HG03196 (cell line): Measurements from ENCODE around the gene ACTL8.
"Not testable (repeated sequence)": the region's sequence is repeated elsewhere in the genome, so short reads cannot be mapped to it uniquely, and the experiment has no call there.

ENCODE experiments used
- ATAC-seq: cut with Tn5 transposase; IDR thresholded peaks from one replicate; pipeline ENCODE4 v1.9.1; 2021; ENCODE audit not compliant: unreplicated experiment

The ACTL8 gene

DNA sequence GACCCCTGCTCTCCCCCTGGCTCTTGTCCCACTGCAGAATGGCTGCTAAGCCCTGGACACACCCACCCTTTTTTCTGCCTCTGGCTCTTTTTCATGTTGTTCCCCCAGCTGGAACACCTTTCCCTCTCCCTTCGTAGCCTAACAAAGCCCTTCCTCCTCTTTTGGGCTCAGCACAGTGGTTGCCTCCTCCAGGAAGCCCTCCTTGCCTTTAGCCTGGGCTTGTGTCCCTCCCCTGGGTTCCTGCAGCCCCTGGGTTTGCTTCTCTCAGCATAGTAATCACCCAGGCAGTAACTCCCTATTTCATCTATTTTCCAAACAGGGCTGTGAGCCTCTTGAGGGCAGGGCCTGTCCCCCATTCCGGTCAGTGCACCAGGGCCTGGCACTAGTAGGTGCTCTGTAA, 19.8 kb upstream of the ACTL8 start:
- ATAC-seq, result no peak

DNA sequence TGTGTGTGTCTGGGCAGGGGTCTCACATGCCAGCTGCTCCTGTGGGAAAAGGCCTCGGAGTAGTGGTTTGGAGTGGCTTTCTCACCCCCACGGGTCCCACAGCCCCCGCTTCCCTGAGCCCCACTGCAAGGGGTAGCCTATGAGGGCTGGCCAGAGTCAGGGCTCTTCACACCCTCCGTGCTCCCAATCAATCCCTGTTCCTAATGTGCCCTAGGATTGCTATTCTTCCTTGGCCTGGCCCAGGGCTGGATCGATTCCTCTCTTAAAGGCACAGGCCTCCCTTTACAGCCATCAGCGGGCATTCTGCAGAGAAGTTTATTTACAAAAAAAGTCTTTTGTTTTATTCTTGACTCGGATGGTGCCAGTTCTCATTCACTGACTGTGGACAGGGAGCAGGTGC, 19.3 kb upstream of the ACTL8 start:
- ATAC-seq, result no peak

DNA sequence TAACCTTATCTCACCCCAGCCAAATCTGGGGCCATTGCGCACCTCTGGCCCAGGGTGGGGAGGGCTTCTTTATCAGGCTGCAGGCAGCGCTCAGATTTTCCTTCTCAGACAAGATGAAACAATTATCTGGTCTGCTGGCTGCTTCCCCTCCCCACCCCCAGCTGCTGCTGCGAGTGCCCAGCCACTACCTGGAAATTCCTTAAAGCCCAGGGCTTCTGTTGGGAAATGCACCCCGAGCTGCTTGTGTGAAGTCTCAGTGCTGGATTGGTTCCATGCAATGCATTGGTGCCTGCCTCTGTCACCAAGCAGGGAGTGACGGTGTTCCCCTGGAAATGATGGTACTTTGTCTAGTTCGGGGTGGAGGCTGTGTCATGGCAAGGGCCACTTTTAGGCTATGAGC, 18.5 kb upstream of the ACTL8 start:
- ATAC-seq, result no peak

DNA sequence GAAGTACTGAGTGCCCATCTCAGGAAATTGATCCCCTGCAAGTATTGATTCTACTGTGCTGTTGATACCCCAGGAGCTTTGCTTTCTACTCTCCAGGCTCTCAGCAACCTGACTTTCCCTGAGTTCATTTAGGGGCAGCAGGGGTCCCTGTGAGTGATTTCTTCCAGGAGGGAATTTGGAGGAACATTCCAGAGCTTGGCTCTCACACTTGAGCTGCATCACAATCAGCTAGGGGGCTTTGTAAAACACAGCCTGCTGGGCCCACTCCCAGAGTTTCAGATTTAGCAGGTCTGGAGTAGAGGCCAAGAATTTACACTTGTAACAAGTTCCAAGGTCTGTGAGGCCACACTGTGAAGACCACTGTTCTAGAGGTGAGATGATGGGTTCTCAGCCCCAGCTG, 16.1 kb upstream of the ACTL8 start:
- no peak for ATAC-seq

DNA sequence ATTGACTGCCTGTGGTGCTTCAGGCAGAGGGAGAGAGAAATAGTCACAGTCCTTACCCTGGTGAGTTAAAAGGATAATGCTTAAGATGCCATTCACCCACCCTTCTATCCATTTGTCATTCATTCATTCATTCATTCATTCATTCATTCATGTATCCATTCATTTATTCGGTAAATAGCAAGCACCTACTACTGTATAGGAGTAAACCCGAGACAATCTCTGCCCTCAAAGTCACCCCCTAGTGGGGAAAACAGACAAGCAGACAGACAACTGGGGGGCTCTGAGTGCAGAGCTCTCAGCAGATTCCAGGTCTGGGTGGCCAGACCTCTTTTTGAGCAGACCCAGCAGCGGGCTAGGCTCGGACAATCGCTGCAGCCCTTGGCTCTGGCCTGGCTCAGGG, 14.1 kb upstream of the ACTL8 start:
- ATAC-seq, result no peak

DNA sequence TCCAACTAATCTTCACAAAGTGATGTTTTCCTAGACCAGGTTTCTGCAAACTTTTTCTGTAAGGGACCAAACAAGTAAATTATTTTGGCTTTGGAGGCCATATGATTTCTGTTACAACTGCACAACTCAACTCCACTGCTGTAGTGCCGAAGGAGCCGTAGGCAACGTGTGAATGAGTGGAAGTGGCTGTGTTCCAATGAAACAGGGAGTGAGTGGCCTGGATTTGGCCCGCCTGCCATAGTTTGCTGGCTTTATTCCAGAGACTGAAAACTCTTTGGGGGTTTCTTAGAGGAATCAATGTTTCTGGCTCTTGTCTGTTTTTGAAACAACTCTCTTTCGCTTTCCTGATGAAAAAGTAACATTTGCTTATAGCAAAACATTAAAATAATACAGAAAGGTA, 12.6 kb upstream of the ACTL8 start:
- ATAC-seq, result no peak

DNA sequence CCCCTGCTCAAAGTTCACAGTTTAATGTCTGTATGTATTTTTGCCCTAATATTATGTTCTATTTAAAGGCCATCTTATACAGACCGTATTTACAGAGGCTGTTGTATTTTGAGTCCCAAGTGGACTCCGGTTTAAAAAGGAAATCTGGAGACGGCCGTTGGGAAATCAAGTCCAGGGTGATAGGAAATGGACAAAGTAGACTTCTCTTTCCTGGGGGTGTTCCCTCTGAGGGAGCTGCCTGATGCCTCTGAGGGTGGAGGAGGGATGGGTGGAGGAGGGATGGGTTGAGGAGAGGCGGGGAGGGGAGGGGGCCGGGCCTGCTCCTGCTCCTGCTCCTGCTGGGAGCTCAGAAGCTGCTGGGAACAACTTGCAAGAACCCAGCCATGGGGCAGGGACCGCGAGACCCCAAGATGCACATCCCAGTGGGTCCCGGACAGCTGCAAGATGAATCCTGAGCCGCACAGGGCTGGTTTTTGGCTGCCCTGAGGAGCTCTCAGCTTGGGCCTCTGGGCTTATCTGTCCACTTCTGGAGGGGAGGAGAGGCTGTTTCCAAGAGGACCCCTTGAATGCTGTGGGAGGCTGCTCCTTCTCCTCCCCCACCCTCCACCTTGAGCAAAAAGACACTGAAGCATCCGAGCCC, 12.0 kb upstream of the ACTL8 start:
- no peak for ATAC-seq

DNA sequence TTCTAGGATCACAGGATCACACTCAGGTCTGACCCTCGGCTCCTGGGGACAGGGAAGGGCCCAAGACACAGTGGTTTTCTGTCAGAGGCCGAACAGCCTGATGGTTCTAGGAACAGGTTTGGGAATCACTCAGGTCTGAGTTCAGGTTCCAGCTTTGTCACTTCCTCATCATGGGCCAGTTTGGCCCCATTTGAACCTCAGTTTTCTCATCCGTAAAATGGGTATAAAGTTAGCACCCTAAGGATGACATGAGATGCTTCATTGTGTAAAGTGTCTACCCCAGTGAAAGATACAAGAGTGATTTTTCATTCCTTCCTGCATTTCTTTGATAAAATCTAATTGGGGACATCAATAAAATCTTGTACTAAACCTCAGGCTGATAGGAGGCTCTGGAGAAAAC, 11.2 kb upstream of the ACTL8 start:
- ATAC-seq, result no peak

DNA sequence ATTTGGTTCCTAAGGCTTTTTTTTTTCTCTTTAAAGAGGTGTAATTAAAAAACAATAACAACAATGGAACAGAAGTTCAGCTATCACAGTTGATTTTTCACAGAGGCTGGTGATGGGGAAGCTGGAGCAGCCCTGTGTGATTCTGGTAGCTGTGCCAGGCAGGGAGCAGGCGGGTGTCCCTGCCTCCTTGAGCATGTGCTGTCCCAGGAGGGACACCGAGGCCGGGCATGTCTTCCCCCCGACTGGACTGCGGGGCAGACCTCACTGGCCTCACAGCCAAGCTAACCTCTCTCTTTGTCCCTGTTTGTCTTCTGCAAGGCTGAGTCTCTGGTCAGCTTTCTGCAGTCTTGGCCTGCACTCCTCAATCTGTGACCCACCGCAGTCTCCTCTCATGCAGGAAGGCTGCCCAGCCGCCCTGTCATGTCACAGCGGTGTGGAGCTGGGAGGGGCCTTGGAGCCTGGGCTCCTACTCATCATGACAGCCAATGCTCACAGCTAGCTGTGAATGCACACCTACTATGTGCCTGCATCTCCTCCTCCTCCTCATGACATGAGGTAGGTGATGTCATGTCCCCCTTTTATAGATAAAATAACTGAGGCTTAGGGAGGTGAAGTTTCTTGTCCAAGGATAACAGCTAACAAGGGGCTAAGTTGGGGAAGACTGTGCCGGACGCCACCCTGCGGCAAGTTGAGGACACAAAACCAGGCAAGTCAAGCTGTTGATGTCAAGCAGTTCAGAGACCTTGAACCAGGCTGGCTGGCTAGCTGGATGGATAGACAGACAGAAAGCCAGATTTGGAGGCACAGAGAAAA, 10.3 kb upstream of the ACTL8 start:
- ATAC-seq, result no peak

DNA sequence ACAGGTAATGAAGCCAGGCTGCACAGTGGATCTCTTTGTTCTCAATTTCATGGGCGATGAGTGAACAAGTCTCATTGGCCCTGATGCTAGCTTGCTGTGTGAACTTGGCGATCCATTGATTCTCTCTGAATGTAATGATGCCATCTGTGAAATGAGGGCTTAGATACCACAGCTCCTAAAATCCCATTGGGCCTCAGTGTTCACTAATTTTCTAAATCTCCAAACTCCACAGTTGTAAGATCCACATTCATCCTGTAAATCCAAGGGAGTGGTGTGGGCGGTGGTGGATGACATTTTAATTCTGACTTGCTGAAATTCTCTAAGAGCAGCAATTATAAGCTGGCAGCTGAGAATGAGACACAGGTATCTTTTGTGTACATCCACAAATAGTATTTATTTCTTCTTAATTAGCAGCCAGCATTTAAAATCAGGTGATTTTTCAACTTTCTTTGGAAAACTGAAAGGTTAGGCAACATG, 9.6 kb upstream of the ACTL8 start:
- no peak for ATAC-seq

DNA sequence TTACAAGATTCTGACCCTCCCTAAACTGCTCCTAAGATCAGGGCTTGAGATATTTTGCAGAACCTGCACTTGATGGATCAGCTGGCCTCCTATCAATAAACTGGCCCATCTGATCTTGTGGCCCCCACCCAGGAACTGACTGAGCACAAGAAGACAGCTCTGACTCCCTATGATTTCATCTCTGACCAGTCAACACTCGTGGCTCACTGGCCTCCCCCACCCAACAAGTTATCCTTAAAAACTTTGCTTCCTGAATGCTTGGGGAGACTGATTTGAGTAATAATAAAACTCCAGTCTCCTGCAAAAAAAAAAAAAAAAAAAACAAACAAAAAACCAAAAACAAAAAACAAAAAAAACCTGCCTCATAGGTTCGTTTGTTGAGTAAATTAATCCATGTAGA, 8.9 kb upstream of the ACTL8 start:
- ATAC-seq, result not testable (repeated sequence)

DNA sequence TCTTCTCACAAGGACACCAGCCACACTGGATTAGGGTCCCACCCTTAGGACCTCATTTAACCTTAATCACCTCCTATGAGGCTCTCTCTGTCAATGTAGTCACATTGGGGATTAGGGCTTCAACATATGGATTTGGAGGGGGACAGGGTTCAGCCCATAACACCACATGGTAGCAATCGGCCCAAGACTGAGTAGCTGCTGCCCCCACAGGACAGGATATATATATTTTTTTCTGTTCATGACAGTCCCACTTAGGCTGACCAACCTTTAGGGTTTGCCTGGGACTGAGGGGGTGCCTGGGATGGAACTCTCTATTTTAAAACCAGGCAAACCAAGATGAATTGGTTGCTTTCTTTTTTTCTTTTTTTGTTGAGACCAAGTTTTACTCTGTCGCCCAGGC, 8.2 kb upstream of the ACTL8 start:
- no peak for ATAC-seq

DNA sequence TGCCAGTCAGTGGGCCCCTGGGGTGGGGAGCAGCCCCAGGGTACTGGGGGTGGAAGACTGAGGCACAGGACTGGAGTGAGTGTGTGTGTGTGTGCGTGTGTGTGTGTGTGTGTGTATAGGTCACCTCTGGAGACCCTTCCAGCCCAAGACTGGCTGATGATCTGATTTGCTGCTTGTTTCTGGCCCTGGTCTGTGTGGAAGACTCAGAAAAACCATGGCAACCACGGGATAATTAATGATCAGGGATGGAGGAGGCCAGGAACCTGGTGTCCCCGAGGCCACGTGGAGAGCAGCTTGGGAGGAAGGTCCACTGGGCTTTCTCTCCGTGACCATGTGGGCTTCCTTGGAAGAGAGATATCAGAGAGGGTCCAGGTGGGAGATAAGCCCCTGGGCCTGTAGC, 4.8 kb upstream of the ACTL8 start:
- ATAC-seq, result no peak

DNA sequence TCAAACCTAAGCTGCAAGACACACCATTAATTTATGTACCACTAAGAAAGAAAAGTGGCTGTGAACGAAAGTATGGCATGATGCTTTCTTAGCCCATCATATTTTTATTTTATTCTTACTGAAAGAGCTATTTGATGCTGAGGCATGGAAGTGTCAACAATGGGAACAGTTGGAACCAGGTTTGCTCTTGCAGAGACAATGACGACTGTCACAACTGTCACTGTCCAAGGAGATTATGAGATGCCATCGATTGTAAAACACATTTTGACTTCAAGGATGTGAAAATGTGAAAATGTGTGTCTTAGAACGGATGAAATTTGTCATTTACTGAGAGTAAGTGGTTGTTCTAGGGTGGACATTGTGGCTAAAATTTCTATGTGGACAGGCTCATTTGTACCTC, 2.8 kb upstream of the ACTL8 start:
- no peak for ATAC-seq

DNA sequence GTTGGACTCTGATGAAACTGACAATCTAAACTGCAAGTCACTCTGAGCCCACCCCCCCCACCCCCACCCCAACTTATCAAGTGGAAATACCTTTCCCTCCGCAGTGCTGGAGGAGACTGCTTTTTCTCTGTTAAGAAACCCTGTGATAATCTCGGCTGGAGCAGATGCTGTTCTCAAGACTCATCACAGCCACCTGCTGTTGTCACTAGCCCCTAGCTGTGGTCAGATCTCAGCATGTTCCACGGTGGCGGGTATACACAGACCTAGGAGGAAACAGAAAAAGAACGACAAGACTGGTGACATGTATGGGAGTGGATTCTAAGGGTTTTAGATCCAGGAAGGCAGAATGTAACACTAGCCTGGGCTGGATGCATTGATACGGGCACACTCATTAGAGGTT, 2.3 kb downstream of the ACTL8 start:
- no peak for ATAC-seq

DNA sequence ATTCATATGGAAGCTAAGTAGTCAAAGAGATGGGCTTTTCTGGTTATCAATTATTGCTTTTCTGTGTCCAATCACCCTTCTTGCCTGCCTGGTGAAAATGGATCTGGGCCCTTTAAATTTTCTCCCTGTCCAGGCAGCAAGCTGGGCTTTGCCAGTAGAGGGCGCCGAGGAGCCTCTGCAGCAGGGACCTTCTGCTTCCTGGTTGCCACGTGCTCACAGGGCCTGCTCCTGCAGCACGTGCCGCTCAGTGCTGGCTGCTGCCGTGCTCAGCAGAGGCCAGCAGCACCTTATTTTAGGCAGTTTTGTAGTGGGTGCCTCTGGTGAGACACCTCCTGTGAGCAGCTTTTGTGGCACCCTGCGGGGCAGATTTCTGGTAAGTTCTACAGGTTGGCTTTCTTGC, 4.0 kb downstream of the ACTL8 start:
- no peak for ATAC-seq

DNA sequence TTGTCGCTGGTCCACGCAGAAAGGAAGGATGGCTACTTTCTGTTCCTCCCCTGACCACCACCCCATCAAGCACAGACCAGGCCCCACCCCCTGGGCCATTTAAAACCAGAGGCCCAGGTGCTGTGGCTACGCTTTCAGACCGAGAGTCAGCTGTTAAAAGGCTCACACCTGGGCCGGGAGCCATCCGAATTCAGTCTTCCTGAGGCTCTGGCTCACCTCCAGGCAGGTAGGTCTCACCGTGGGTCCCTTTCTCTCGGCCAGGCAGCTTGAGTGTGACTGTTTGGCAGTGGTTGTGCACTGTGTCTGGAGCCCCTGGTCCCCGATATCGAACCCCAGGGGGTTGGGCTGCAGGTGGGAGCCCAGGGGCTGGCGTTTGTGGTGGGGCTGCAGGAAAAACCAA, 7.2 kb downstream of the ACTL8 start:
- ATAC-seq, result no peak

DNA sequence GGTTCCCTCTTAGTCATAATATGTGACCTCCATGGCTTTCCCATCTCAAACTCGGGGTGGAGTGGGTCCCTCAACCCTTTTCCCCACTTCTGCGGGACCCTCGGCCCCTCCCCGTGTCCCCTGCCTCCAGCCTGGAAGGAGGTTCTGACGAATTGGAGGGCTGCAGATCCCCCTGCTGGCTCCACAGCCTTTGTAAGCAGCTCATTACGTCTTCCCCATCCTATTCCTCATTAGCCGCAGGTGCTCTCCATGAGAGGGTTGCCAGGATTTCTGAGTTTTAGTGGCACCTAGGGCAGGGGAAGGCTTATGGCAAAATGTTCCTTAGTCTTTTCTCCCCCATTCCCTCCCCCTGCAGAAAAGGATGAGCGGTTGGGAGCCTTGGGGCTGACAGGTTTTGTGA, 8.3 kb downstream of the ACTL8 start:
- no peak for ATAC-seq

DNA sequence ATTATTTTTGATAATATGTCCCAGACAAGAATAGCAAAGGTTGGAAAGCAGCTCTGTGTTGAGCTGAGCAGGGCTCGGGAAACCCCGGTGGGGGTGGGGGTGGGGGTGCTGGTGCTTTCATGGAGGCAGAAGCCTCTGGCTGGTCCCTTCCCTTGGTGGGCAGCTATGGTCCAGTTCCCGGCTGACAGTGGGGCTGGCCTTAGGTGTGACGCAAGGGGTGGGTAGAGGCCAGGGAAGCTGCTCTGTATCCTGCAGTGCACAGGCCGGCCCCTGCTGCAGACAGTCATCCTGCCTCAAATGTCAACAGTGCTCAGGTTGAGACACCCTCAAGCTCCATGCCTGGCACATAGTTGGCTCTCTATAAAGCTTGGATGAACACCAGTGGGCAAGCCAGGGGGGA, 8.9 kb downstream of the ACTL8 start:
- ATAC-seq, result no peak

DNA sequence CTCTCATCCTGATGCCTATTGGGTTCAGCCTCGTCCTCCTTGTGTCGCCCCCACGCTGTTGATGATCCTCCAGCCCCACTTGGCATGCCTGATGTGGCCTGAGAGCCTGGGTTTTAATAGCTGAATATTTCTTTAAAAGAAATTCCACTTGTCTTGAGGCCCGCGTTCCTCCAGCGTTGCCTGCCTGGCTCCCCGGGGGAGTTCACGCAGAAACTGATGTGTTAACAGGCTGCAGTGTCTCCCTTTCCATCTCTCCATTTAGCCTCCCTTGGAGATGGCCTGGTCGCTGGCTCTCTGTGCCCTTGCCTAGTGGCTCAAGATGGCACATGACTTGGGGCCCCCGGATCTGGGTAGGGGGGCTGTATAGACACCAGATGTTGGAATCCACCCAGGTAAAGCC, 9.5 kb downstream of the ACTL8 start:
- ATAC-seq, result no peak

DNA sequence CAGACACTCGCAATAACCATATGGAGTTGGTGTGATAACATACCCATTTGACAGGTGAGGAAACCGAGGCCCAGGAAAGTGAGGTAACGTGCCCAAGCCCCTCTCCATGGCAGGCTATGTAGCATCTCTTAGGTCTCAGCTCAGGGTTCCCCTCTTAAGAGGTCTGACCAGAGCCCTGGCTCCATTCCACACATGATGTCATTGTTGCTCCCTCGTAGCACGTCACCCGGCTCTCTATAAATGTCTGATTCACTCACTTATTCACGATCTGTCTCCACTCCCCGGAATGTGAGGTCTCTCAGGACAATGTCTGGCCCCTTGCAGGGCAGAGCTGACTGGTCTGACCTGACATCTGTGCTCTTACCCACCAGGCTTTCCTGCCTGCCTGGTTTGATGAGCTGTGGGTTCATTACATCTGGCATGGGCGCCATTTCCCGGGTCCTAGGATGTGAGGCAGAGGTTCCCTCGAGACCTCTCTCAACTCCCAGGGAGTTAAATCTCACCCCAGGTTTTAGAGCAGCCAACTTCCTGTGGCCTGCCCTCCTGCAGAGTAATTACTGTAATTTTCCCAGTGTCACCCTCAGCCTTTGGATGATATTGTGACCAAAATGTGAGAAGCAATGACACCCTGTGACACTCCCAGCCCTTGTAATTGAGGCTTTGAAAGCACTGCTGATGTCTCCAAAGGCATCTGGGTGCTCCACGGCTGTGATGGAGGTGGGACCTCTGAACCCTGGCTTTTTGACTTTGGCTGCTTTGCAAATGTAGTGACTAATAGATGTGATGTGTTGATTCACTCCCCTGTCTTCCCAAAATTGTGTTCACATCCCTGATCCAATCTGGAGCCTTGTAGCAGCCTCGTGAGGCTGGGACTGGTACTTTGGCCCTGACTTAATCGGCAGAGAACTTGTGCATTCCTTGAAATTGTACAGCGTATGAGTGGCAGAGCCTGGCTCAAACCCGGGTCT, 10.6 kb downstream of the ACTL8 start:
- no peak for ATAC-seq
